Urinary bladder (tissue), 4 donors: ENCODE measurements around the gene ZBTB49. TPM values are rescaled to one million over a fixed set of nuclear protein-coding genes. Genes with fewer than 3 reads are reported as not detected.

Experiments used
- DNase-seq: peaks from one replicate; pipeline ENCODE4 v3.0.0-alpha.2; 2015; ENCODE audit errors: extremely low spot score
- H3K27ac ChIP-seq: one replicate; pipeline ENCODE4 v1.5.1; 2013; ENCODE audit warnings: low read depth, mild to moderate bottlenecking, moderate library complexity
- H3K36me3 ChIP-seq: one replicate; pipeline ENCODE4 v1.6.1; 2013; ENCODE audit warnings: mild to moderate bottlenecking, moderate library complexity; ENCODE audit not compliant: insufficient read depth
- H3K4me1 ChIP-seq: one replicate; pipeline ENCODE4 v1.6.1; 2013; ENCODE audit warnings: mild to moderate bottlenecking, moderate library complexity; ENCODE audit not compliant: insufficient read depth
- H3K4me3 ChIP-seq: one replicate; pipeline ENCODE4 v1.5.1; 2013; ENCODE audit warnings: low read depth, low read length
- WGBS: extraction: QIAGEN DNeasy Blood & Tissue Kit; methylation state at CpG from one replicate; pipeline ENCODE4 v1.1.7; 2013; 5-methylcytosine and 5-hydroxymethylcytosine counted together
- polyA plus RNA-seq: library from polyadenylated mRNA; stranded (reverse); fragments of 200-250 nt; gene quantifications from one replicate; pipeline ENCODE4 v1.2.3, GENCODE V29; 2013
- total RNA-seq: library from RNA; depleted of rRNA; stranded (reverse); fragments of >200 nt; gene quantifications from one replicate; pipeline ENCODE4 v1.2.3, GENCODE V29; 2014
- donor health status: healthy with polysubstance abuse.
- donor health status: healthy.

The ZBTB49 gene
- total and polyA plus RNA-seq, 2 donors, result 5.9 to 8.2 TPM

DNA sequence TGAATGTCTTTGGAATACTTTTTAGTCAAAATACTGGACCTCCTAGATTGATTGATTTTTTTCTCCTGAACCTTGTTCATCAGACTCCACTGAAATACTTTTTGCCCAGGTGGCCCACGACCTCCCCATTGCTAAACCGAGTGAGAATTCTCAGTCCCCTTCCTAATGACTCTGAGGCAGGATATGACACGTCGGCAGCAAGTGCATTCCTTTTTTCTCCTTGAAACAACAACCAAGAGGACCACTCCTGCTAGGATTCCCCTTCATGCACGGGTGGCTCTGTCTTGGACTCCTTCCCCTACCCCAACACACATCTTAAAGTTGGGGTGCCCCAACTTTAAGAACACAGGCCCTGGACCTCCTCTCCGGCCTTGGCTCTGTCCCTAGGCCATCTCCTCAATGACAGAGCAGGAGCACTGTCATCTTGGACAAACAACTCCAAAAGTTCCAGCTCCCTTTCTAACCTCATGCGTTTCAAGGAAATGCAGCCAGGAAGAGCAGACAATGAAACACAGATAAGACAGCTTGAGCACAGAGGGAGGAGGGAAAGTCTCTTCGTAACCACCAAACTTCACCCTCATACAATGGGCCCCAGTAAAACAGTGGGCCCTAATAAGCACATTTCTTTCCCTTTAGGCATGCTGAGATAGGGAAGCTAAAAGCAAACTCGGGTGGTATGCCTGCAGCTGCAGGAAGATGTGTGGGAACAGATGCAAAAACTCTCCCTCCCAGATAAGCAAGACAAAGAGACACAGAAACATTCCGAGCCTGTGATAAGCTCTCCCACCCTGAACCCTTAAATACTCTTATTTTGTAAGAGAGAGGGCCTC lies 33.9 kb downstream of the ZBTB49 start:
- Histone ChIP-seq H3K4me3 (no peak overlapping the region), H3K27ac (no peak overlapping the region), H3K4me1 (no peaks in the 10 kb centered on the region), H3K36me3 (peaks cover 2% of the 10 kb centered on the region)
- no peak for DNase-seq
- WGBS, result 39% methylated on average over 10 of the region's 10 CpGs

DNA sequence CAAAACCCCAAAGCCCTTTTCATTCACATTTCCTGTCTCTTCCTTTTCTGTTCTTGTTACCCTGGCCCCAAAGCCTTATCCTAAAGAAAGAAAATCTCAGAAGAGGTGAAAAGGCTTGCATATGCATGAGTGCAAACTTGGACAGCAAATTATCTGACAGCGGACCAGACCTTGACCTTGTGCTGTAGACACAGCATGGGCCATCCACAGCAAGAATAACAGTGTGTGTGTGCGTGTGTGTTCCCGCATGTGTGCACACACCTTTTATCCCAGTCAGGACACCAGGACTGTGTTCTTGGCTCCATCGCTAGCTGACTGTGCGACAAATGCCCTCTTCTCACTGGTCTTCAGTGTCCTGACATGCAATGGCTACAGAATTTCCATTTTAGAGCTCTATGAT lies 35.3 kb downstream of the ZBTB49 start:
- Histone ChIP-seq H3K4me3 (no peak overlapping the region), H3K27ac (no peak overlapping the region), H3K36me3 (peaks cover 2% of the 10 kb centered on the region), H3K4me1 (no peaks in the 10 kb centered on the region)
- 98% methylated on average over 5 of the region's 5 CpGs for WGBS
- DNase-seq, result no peak

DNA sequence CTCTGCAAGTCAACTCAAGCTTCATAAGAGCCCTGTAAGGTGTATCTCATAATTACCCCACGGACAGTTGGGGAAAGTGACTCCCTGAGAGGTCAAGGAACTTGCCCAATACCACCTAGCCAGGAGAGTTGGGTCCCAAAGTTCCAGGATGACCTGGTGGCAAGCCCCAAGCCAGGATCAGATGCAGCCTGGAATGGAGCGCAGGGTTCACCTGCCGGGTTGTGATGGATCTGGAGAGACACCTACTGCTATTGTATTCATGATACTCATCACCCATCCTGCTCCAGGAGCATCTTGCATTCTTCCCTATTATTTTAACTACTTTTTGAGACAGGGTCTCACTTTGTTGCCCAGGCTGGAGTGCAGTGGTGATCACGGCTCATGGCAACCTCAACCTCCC lies 36.1 kb downstream of the ZBTB49 start:
- 97% methylated on average over 4 of the region's 4 CpGs for WGBS

DNA sequence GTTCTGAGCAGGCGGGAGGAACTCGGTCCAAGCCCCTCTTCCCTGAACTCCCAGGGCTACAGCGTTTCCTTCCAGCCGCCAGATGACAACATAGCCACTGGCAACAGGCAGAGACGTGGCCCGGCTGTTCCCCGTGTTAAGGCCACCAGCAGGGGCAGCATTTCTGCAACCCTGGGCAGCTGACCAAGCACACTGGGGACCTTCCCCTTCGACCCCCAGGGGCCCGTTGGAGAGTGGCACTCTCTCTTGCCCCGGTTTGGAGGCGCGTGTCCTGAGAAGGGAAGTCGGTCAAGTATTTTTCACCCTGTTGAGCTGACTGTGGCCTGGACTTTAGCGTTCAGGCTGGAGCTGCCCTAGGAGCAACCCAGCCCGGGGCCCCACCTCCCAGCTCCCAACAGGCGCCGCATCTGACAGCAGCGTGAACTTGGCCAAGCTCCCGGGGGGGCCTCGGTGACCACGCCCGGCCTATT lies 37.6 kb downstream of the ZBTB49 start:
- no peak overlapping the region for H3K27ac ChIP-seq
- WGBS, result 32% methylated on average over 22 of the region's 22 CpGs
- no peaks in the 10 kb centered on the region for H3K36me3 ChIP-seq
- H3K4me3 ChIP-seq, result no peak overlapping the region
- H3K4me1 ChIP-seq, result no peaks in the 10 kb centered on the region
- DNase-seq, result no peak

More for the DNA sequence above, 36.1 kb downstream of the ZBTB49 start:
- no peak for DNase-seq
- H3K4me3 ChIP-seq, result no peak overlapping the region
- no peaks in the 10 kb centered on the region for H3K4me1 ChIP-seq
- no peaks in the 10 kb centered on the region for H3K36me3 ChIP-seq
- H3K27ac ChIP-seq, result no peak overlapping the region

DNA sequence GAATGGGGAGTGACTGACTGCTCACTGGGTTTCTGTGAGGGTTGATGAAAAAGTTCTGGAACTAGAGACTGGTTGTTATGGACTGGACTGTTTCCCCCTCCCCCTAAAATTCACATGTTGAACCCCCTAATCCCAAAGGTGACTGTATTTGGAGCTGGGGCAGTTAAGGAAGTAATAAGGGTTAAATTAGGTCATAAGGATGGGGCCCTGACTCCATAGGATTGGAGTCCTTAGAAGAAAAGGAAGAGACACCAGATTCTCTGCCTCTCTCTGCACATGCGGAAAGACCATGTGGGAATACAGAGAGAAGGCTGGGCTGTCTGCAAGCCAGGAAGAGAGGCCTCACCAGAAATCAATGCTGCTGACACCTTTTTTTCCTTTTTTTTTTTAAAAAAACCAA lies 38.2 kb downstream of the ZBTB49 start:
- Histone ChIP-seq H3K4me1 (no peaks in the 10 kb centered on the region), H3K36me3 (no peaks in the 10 kb centered on the region), H3K27ac (no peak overlapping the region), H3K4me3 (no peak overlapping the region)
- DNase-seq, result no peak
- WGBS, result 100% methylated on average over 1 of the region's 1 CpG

DNA sequence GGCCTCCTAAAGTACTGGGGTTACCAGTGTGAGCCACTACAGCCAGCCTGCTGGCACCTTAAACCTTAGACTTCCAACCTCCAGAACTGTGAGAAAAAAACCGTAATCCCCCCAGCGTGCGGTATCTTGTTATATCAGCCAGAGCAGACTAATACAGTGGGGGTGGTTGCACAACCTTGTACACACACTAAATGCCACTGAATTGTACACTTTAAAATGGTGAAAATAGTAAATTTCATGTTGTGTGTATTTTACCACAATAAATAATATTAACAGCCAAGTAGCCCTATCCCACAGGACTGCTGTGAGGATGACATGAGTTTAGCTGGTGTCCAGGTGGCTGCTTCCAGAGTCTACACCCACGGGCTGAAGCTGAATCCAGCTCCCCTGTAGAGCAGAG lies 38.8 kb downstream of the ZBTB49 start:
- Histone ChIP-seq H3K36me3 (no peaks in the 10 kb centered on the region), H3K4me3 (no peak overlapping the region), H3K27ac (no peak overlapping the region), H3K4me1 (no peaks in the 10 kb centered on the region)
- 89% methylated on average over 4 of the region's 4 CpGs for WGBS
- DNase-seq, result no peak

DNA sequence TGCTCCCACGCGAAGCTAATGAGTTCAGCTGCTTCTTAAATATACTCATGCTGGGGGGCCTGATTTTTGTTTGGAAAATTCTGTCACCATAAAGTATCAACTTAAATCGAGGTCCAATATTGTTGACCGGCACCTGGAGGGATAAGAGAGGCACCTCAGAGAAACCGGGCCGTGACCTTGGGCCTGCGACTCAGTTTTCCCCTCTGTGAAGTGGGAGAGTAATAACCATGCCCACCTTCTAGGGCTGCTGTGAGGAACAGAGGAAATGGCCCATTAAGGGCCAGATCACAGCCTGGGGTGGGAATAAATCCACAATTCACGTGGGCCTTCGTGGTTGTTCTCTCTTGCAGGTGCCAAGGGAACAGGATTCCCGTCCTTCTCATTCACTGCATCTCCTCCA lies 39.4 kb downstream of the ZBTB49 start:
- no peak for DNase-seq

DNA sequence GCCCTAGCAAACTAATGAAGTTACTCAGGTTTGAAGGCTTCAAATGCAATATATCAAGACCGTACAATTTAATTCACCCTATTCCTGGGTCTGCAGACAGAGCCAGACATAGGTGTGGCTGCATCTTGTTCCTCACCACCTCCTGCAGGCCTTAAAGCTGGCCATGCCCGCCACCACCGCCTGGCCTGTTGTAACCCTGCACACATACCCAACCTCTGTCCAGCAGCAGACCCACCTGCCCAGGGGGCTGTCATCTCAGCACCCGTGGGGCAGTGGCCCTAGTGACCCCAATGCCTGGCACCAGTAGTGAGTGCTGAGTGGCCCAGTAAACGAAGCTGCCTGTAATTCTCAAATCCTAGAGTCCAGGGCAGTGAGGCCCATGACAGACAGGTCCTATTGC lies 40.7 kb downstream of the ZBTB49 start:
- 82% methylated on average over 5 of the region's 5 CpGs for WGBS
- no peaks in the 10 kb centered on the region for H3K4me1 ChIP-seq
- DNase-seq, result no peak

More for the DNA sequence above, 39.4 kb downstream of the ZBTB49 start:
- WGBS, result 93% methylated on average over 10 of the region's 10 CpGs
- H3K27ac ChIP-seq, result no peak overlapping the region
- no peaks in the 10 kb centered on the region for H3K36me3 ChIP-seq
- H3K4me3 ChIP-seq, result no peak overlapping the region
- H3K4me1 ChIP-seq, result no peaks in the 10 kb centered on the region

DNA sequence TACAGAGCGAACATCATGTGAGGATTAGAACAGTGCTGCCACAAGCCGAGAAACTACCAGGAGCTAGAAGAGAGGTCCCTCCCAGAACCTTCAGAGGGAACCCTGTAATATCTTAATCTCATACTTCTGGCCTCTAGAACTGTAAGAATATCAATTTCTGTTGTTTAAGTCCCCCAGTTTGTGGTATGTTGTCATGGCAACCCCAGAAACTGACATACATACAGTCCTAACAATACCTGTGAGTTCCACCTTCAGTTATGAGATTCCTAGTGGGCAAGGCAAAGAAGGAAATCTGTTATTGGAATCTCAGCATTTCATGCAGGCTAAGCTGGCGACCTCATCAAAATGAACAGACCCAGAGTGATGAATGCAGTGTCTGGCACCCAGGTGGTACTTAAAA lies 42.5 kb downstream of the ZBTB49 start:
- H3K4me1 ChIP-seq, result no peaks in the 10 kb centered on the region
- WGBS, result 87% methylated on average over 3 of the region's 3 CpGs

More for the DNA sequence above, 40.7 kb downstream of the ZBTB49 start:
- Histone ChIP-seq H3K36me3 (no peaks in the 10 kb centered on the region), H3K27ac (no peak overlapping the region), H3K4me3 (no peak overlapping the region)

DNA sequence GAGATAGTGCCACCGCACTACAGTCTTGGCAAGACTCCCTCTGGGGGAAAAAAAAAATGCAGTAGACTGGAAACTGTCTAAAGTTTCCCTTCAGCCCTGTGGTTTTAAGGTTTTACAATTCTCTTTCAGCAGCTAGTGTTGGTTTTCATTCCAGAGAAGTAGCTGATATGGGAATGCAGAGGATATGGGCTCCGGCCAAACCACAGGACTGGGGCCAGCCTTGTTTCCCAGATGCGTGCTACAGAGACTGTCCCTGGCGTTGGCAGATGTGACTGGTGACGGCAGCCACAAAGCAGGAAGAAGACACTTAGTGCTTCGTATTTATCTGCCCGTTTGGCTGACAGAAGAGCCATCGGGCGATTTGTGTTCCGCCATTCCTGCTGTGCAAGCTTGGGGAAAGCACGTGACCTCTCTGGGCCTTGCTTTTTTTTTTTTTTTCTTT lies 43.2 kb downstream of the ZBTB49 start:
- Histone ChIP-seq H3K4me1 (no peaks in the 10 kb centered on the region), H3K36me3 (no peaks in the 10 kb centered on the region), H3K4me3 (no peak overlapping the region), H3K27ac (no peak overlapping the region)
- 35% methylated on average over 11 of the region's 11 CpGs for WGBS
- DNase-seq, result no peak

More for the DNA sequence above, 42.5 kb downstream of the ZBTB49 start:
- Histone ChIP-seq H3K36me3 (no peaks in the 10 kb centered on the region), H3K4me3 (no peak overlapping the region), H3K27ac (no peak overlapping the region)
- no peak for DNase-seq

DNA sequence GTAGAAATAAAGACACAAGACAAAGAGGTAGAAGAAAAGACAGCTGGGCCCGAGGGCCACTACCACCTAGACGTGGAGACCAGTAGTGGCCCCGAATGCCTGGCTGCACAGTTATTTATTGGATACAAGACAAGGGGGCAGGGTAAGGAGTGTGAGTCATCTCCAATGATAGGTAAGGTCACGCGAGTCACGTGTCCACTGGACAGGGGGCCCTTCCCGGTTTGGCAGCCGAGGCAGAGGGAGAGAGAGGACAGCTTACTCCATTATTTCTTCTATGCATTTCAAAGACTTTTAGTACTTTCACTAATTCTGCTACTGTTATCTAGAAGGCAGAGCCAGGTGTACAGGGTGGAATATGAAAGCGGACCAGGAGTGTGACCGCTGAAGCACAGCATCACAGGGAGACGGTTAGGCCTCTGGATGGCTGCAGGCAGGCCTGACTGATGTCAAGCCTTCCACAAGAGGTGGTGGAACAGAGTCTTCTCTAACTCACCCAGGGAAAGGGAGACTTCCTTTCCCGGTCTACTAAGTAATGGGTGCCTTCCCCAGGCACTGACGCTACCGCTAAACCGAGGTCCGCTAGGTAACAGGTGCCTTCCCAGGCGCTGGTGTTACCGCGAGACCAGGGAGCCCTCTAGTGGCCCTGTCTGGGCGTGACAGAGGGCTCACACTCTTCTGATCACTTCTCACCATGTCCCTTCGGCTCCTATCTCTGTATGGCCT lies 44.9 kb downstream of the ZBTB49 start:
- Histone ChIP-seq H3K4me3 (no peak overlapping the region), H3K4me1 (no peaks in the 10 kb centered on the region), H3K27ac (no peak overlapping the region), H3K36me3 (no peaks in the 10 kb centered on the region)
- WGBS, result 52% methylated on average over 21 of the region's 21 CpGs
- DNase-seq, result no peak

DNA sequence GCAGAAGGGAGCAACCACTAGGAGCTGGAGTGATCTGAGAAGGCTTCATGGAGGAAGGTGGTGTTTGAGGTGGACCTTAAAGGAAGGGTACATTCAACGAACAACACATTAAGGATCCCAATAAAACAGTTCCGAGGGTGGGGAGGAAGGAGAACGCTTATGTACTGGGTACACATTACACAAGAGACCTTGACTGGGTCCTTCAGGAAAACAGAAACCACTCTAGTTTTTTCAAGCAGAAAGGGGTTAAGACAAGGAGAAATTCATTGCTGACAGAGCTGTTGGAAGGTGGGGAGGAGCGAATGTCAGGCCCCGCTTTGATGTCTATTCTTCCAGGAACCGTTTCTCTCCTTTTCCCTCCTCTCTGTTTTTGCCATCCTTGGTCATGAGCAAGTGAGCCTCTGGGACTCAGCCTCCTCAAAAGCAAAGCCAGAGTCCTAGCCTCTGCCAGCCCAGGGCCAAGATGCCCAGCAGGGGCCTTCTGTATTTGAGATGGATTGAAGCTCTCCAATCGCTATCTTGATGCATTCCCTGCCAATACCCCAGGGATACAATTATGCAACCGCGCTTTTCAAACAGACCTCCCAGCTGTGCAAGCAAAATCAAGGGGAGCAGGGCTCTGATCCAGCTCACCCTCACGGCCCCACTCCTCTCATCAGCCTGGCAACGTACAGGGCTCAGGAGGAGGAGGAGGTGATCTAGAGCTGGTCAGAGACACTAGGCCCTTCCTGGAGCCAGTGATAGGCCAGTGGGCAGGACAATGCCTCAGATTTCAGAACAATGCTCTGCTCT lies 48.4 kb downstream of the ZBTB49 start:
- Histone ChIP-seq H3K4me1 (no peaks in the 10 kb centered on the region), H3K27ac (no peak overlapping the region), H3K36me3 (no peaks in the 10 kb centered on the region), H3K4me3 (no peak overlapping the region)
- whole genome bisulfite sequencing, result 67% methylated on average over 11 of the region's 11 CpGs
- no peak for DNase-seq

DNA sequence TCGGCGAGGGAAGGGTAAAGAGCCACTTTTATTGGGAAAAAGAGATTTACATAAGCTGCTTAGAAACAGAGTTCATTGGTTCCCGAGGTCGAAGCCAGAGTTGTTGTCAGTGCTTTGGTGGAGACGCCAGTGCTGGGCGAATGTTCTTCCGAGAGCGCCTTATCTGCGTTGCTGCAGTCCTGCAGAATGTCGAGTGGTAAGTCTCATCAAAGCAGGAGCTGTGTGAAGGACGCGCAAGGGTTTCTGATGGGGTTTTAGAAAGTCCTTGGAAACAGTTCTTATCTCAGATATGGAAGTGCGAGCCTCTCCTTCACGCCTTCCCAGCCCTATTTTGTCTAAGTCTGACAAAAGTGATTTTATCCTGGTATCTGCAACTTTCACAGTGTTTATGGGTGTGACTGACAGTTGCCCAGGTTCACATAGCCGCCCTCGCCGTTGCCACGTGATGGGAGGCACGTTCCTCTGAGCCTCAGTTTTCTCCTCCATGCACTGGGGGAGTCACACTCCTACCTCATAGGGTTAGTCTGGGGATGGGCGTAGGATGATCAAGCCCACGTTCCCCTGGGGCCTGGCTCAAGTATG lies 49.5 kb downstream of the ZBTB49 start:
- Histone ChIP-seq H3K36me3 (no peaks in the 10 kb centered on the region), H3K4me3 (no peak overlapping the region), H3K27ac (no peak overlapping the region), H3K4me1 (no peaks in the 10 kb centered on the region)
- 17% methylated on average over 21 of the region's 21 CpGs for WGBS
- no peak for DNase-seq
